GM08714 (cell line): ENCODE measurements around the gene RIPK3.
A peak's percentile ranks its signal among the peaks of the same experiment; 100 is the strongest.
"Not testable (repeated sequence)": the region's sequence is repeated elsewhere in the genome, so short reads cannot be mapped to it uniquely, and the experiment has no call there.

Source experiments
- H3K4me3 ChIP-seq: fragments of 200-500 bp; sonication (Bioruptor generic); 2 replicates; pipeline ENCODE4 v1.5.1; 2014; ENCODE audit warnings: mild to moderate bottlenecking, low read length, inconsistent platforms
- ZNF274 ChIP-seq: IDR thresholded peaks from 2 replicates; pipeline ENCODE4 v1.6.1; 2012; ENCODE audit warnings: mild to moderate bottlenecking, low read depth, low read length

The RIPK3 gene

DNA sequence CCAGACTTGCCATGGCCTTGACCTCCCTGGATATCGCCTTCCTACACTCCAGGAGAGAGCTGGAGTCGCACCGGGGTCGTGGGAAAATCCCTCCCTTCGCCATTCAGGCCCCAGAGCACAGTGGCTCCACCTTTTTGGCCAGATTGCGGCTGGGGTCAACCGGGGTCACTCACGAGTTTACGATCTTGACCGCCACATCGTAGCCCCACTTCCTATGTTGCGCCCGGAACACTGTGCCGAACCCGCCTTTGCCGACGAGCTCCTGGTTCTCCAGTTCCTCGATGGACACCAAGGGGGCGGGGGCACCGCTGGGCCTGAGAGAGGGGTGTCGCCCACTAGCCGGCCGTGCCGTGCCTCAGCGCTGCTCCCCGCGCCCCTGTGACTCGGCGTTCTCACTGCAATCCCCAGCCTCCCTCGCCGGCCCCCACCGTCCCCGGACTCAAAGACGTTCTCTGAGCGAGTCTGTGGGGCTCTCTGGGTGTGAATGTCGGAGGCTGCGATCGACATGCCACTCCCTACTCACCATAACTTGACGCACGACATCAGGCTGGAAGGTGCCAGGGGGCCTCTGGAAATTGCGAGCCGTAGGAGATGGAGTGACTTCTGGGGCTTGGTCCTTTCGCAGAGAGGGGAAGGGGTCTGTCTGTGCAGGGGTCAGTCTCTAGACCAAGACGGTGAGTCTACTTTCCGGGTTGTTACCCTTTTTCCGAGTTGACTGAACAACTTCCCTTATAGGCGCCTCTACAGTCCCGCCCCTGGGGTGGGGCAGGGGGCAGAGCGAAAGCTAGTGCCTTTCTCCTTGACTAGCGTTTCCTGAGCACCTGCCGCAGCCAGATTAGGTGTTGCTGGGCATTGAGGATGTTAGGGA lies at the start of gene RIPK3:
TSS of gene RIPK3 (minus strand) at position 708 of the 868 bp plus-strand sequence. CDS start at position 543, 165 bp downstream.
- H3K4me3 ChIP-seq, result peak within 1 kb of the TSS; percentile 75; the same call in 1 of the 2 replicates
- TF ChIP-seq ZNF274, result no peak

DNA sequence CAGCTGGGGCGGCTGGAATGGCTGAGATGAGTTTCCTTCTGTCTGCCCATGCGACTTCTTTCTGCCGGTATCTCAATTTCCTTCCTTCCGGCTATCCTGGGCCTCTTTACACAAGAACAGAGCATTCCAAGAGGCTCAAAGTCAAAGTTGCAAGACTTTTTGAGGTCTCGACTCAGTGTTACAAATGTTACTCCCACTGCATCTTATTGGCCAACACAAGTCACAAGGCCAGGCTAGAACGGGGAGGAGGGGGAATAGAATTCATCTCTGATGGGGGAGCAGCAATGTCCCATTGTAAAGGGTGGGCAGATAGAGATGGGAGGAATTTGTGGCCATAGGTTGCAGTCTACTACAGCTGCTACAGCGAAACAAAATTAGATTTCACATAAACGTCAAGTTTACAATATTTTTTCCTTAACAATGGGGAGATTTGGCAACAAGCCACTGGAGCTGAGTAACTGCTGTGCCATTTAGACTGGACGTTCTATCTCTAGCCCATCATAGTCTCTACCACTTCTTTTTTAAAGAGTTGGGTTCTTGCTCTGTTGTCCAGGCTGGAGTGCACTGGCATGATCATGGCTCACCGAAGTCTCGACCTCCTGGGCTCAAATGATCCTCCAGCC lies 49.5 kb upstream of the RIPK3 start:
- TF ChIP-seq ZNF274, result no peak
- H3K4me3 ChIP-seq, result no peak overlapping the region

DNA sequence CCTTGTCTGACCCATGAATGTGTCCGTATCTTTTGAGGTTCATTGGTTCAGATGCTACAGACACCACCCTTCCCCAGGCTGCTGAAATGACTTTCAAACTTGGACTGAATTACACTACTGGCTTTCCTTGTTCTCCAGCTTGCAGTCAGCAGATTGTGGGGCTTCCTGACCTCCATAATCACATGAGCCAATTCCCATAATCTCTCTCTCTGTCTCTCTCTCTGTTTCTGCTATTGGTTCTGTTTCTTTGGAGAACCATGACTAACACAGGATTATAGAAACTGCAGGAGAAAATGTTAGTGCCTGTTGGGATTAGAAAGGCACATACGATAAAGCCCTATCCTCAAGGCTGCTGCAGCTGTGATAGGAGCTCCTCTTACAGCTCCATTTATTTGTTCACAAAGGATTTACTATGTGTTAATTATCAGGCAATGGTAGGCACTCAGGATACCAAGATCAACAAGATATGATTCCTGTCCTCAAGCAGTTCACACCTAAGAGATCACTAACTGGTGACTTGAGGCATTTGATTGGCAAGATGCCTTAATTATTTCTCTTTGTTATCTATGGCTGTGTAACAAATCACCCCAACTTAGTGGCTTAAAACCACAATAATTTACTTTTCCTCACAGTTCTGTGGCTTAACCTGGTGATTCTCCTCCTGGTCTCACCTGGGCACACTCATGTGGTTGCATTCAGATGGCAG lies 48.8 kb upstream of the RIPK3 start:
- no peak for TF ChIP-seq ZNF274
- no peak overlapping the region for H3K4me3 ChIP-seq

DNA sequence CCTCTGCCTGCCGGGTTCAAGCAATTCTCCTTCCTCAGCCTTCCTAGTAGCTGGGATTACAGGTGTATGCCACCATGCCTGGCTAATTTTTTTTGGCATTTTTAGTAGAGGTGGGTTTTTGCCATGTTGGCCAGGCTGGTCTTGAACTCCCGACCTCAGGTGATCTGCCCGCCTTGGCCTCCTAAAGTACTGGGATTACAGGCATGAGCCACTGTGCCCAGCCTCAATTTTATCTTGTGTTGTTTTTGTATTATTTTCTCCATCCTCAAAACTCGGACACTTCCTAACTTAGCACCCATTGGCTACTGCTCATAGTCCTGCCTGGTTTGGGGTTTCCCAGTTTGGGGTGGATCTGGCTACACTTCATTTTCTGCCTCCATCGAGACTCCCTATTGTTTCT lies 47.8 kb upstream of the RIPK3 start:
- H3K4me3 ChIP-seq, result not testable (repeated sequence)

DNA sequence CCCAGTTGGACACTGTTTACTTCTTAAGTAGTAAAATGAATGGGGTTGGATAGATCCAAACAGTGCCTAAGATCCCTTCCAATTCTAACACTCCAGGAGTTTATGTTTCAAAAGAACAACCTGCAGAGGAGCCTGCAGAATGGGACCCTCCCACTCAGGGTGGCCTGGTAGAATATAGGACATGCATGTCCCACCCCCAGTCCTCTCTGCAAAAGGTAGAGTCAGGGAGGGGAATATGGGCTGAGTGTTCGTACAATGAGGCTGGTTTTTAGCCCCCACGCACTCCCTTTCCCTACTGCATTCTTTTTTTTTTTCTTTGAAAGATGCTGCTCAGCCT lies 47.2 kb upstream of the RIPK3 start:
- TF ChIP-seq ZNF274, result no peak
- H3K4me3 ChIP-seq, result no peak overlapping the region

DNA sequence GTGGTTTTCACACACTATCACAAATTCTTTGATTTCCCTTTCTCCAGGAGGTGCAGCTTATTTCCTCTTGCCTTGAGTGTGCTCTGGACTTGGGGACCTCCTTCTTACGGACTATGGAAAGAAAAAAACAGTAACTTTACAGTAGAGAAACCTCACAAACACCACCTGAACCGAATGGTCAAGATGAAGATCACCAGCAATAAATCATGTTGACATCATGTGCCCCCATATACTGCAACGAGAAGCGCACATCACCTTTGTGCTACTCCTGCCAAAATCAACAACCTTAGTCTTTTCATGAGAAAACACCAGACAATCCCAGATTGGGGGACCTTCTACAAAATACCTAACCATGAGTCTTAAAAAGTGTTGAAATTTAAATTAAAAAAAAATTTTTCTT lies 45.7 kb upstream of the RIPK3 start:
- no peak for TF ChIP-seq ZNF274

DNA sequence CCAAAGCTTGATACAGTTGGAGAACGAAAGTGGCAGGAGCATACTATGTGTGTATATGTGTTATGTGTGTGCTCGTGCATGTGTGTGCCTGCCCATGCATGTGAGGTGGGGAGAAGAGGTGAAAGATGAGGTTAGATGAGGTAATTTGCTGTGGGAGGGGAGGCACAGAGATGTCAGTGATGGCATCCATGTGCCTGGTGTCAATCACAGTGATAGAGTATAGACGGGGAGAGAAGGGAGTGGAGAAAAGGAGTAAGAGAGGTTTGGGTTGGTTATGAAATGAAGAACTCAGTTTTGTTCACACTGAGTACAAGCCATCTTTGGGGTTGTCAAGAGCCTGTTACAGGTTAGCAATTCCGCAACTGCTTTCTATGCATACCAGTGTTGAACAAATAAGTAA lies 44.4 kb upstream of the RIPK3 start:
- no peak for TF ChIP-seq ZNF274
- no peak overlapping the region for H3K4me3 ChIP-seq

More for the DNA sequence above, 45.7 kb upstream of the RIPK3 start:
- H3K4me3 ChIP-seq, result no peak overlapping the region

DNA sequence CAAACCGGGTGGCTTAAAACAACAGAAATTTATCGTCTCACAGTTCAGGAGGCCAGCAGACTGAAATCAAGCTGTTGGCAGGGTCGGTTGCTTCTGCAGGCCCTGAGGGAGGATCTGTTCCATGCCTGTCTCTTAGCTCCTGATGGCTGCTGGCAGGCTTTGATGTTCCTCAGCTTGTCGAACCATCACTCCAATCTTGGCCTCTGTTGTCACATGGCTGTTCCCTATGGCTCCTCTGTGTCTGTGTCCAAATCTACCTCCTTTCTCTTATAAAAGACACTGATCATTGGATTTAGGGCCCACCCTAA lies 42.2 kb upstream of the RIPK3 start:
- H3K4me3 ChIP-seq, result no peak overlapping the region
- no peak for TF ChIP-seq ZNF274

DNA sequence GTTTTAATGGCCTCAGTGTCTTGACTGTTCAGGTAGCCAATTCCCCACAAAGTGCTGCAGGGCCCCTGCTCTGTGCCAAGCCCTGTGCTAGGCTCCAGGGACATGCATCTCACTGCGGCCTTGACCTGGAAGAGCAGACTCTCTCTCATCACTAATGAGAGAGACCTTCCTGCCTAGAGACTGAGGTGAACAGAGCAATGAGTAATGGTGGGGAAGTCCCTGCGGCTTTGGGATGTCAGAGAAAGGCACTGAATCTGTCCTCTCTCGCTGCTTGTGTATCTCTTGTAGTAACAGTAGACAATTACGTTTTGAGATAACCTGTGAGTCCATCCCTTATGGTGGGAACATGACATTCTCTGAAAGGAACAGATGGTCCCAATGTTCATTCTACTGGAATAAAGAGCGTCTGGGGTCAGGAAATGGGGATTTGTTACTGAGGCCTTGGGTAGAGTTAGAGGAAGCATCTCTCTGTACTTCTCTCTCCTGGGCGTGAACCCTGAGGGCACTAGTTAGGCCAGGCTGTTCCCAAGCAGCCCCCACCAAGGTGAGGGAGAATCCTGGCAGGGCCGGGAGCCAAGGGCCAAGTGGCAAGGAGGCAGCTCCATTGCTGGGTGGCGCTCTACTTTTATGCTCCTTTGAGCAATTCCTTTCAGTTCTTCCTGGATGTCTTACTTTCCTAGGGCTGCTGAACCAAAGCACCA lies 41.7 kb upstream of the RIPK3 start:
- no peak for TF ChIP-seq ZNF274
- H3K4me3 ChIP-seq, result no peak overlapping the region

DNA sequence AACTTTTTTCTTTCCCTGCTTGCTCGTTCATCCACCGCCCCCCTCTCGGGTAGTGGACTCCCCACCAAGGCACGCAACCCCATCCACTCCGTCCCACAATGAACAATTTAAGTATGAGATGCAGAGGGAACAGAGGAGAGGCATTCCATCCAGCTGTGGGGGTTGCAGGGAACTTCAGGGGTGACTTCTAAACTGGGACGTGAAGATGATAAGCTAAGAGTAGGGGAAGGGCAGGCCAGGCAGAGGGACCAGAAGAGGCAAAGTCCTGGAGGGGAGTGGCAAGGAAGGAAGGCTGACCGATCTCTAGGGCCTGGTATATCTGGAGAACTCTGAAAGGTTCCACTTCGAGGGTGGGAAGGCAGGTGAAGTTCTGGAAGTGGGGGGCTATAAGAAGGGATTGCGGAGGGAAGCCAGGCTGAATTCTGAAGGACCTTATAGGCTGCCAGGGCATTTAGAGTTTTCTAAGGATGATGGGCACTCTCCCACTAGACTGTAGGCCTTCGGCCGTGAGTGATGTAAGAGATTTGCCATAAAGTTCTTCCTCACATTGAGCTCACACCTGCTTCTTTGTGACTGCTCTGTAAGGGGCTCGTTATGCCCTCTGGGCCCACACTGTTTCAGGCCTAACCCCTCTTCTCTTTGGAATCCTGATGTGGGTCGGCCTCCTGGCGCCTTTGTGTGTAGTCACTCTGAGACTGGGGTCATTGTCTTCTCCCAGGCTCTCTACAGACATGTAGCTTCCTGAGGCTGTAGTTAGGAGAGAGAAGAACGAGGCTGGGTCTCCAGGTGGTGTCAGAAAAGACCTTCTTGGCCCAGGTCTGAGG lies 40.3 kb upstream of the RIPK3 start:
- H3K4me3 ChIP-seq, result no peak overlapping the region
- no peak for TF ChIP-seq ZNF274

DNA sequence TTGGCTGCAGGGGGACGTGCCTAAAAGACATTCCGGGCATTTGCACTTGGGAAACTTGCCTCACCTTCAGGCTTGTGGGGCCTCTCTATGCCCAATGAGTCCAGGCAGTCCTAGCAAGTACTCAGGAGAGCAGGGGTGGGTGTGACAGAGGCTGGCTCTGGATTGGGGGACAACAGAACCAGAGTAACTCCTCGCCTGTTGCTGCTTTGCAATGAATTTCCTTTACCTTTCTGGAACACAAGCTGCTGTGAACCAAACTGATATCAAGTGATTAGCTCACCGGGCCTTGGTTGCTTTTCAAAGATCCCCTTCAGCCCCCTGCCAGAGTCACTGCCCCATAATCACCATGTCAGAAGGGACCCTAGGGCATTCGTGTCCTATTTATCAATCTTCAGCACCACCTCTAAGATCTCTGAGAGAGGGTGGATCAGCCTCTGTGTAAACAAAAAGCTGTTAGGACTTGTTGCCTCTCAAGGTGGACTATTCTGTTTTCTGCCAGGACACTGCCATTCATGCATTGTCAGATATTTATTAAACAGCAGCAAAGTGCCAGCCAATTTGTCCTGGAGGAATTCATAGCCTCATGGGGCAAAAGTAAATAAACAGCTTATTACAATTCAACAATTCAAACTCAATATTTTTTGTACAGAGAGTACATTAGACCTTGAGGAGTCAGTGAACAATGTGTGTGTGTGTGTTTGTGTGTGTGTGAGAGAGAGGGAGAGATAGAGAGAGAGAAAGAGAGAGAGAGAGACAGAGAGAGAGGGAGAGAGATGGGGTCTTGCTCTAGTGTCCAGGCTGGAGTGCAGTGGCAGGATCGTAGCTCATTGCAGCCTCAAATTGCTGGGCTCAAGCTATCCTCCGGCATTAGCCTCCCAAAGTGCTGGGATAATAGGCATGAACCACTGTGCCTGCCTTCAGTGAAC lies 39.5 kb upstream of the RIPK3 start:
- TF ChIP-seq ZNF274, result no peak
- H3K4me3 ChIP-seq, result no peak overlapping the region

DNA sequence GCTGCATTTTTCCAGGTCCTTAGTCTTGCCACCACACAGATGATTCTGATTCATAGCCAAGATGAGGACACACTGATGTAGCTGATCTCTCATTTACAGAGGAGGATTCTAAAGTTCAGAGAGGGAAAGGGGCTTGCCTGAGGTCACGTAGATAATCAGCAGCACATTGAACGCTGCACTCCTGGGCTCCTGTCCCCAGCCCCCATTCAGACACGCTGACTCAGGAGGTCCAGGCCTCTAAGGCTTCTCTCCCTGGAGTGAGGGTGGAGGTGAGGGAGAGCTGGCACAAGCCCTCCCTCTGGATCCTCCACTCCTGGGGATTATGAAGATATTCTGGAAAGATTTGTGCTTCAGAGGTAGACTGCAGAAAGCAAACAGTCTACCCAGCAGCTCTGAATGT lies 38.5 kb upstream of the RIPK3 start:
- no peak for TF ChIP-seq ZNF274

DNA sequence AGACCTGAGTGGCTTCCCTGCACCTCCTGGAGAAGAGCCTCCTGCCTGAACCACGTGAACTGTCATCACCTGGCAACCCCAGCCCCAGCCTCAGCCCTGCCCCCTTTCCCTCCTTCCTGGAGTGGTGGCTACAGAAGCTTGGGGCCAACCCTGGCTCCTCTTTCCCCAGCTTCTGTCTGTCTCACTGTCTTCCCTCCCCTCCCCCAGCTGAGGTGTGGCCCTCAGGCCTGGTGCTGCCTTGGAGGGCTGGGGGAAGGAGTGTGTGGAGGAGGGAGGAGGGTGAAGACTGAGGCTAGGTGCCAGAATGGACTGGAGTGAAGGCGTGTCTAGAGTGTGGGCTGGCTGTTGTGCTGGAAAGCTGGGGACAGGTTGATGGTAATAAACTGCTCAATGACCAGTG lies 37.9 kb upstream of the RIPK3 start:
- H3K4me3 ChIP-seq, result no peak overlapping the region
- no peak for TF ChIP-seq ZNF274

More for the DNA sequence above, 38.5 kb upstream of the RIPK3 start:
- H3K4me3 ChIP-seq, result no peak overlapping the region
